ENCODE results near the gene SCFD2. TPM values are rescaled to one million over a fixed set of nuclear protein-coding genes. Genes with fewer than 3 reads are reported as not detected.

SCFD2 gene
- polyA plus RNA-seq, 1 of the 3 experiments (the other 2 are of a cell fraction), result 14.1 TPM

- POLR2A ChIA-PET, result no interaction called here
- Histone ChIP-seq H3K79me2 (ENCODE audit: insufficient read depth) (no peaks in the 10 kb centered on the region), H3F3A (replicated peaks; ENCODE audit: insufficient read depth) (no peaks in the 10 kb centered on the region), H3K9ac (no peak overlapping the region), H3K9me3 (no peaks in the 10 kb centered on the region), H3K4me2 (no peak overlapping the region), H3K36me3 (replicated peaks in 1 of 2; ENCODE audit: control insufficient read depth in 1 of 2, insufficient read depth in 2 of 2, low read length in 1 of 2) (no peaks in the 10 kb centered on the region), H3K4me3 (ENCODE audit: low read depth in 2 of 2, low read length in 1 of 2) (no peak overlapping the region), H3K4me1 (ENCODE audit: control insufficient read depth in 1 of 2, insufficient read depth in 2 of 2, low read depth in 1 of 2, low read length in 1 of 2) (peaks cover 6 to 8% of the 10 kb centered on the region in 2 experiments; a peak in 2 of 4 replicates), H4K20me1 (ENCODE audit: insufficient read depth) (no peaks in the 10 kb centered on the region), H3K27ac (ENCODE audit: low read depth in 2 of 2, low read length in 1 of 2) (no peak overlapping the region), H3K9me2 (no peaks in the 10 kb centered on the region), H3K27me3 (ENCODE audit: insufficient read depth) (no peaks in the 10 kb centered on the region), H2AFZ (ENCODE audit: low read depth) (no peak overlapping the region)
- no peak for DNase-seq
- 95% methylated on average over 2 of the region's 2 CpGs for WGBS (ENCODE audit: low lambda C conversion rate)
- TF ChIP-seq MEF2A (IDR thresholded peaks at IDR 0.05; ENCODE audit: borderline replicate concordance, low read depth) (no peak), CHD2 (IDR thresholded peaks at IDR 0.05; ENCODE audit: low read length, partially characterized antibody) (no peak), SIN3A (IDR thresholded peaks at IDR 0.05; ENCODE audit: borderline replicate concordance, low read depth, low read length) (no peak), GATA2 (CRISPR knock-in tag; IDR thresholded peaks at IDR 0.05) (no peak), NFIC (IDR thresholded peaks at IDR 0.05; ENCODE audit: borderline replicate concordance) (no peak), RCOR1 (IDR thresholded peaks at IDR 0.05; ENCODE audit: low read length) (no peak)
- CTCF ChIA-PET, result interaction anchor here (1.8 kb wide), 1 partner anchor 25 kb away, joined by 4 read pairs; no protein-coding TSS in a partner anchor
Observed at GRCh38 chr4:52936729-52937128, 429.1 kb downstream of the SCFD2 start.

GRCh38 chr4:52935317-52935716 lies 430.5 kb downstream of the SCFD2 start:
- no peaks in the 10 kb centered on the region for H4K20me1 ChIP-seq (ENCODE audit: insufficient read depth)
- 98% methylated on average over 4 of the region's 4 CpGs for WGBS (ENCODE audit: low lambda C conversion rate)
- H3F3A ChIP-seq (replicated peaks; ENCODE audit: insufficient read depth), result no peaks in the 10 kb centered on the region
- no peak overlapping the region for H3K4me3 ChIP-seq (ENCODE audit: low read depth in 2 of 2, low read length in 1 of 2)
- TF ChIP-seq RXRA (IDR thresholded peaks at IDR 0.05; ENCODE audit: borderline replicate concordance, low read depth), result no peak
- no peak for TF ChIP-seq ELF1 (IDR thresholded peaks at IDR 0.05)
- TF ChIP-seq MXI1 (IDR thresholded peaks at IDR 0.05; ENCODE audit: low read depth, low read length), result no peak
- no peak for TF ChIP-seq USF2 (IDR thresholded peaks at IDR 0.05; ENCODE audit: borderline replicate concordance, low read depth, low read length)
- no peak for TF ChIP-seq MAX (IDR thresholded peaks at IDR 0.05; ENCODE audit: low read depth)
- TF ChIP-seq EZH2phosphoT487 (IDR thresholded peaks at IDR 0.05; ENCODE audit: borderline replicate concordance, low read depth), result no peak
- no peak for TF ChIP-seq ZBTB33 (IDR thresholded peaks at IDR 0.05; ENCODE audit: borderline replicate concordance, low read depth)
- TF ChIP-seq FOXJ3 (CRISPR knock-in tag; IDR thresholded peaks at IDR 0.05), result no peak
- TF ChIP-seq PBX3 (IDR thresholded peaks at IDR 0.05), result no peak
- TF ChIP-seq REST (IDR thresholded peaks at IDR 0.05; ENCODE audit: low read depth, low read length), result no peak
- TF ChIP-seq TEAD4 (IDR thresholded peaks at IDR 0.05; ENCODE audit: borderline replicate concordance, insufficient read depth), result no peak
- no peak for TF ChIP-seq RAD21 (IDR thresholded peaks at IDR 0.05; ENCODE audit: low read length)
- CTCF ChIA-PET, result no interaction called here
- H3K27ac ChIP-seq (ENCODE audit: low read depth in 2 of 2, low read length in 1 of 2), result no peak overlapping the region
- H3K79me2 ChIP-seq (ENCODE audit: insufficient read depth), result no peaks in the 10 kb centered on the region
- DNase-seq, result no peak
- H3K27me3 ChIP-seq (ENCODE audit: insufficient read depth), result no peaks in the 10 kb centered on the region
- POLR2A ChIA-PET, result no interaction called here
- H3K9ac ChIP-seq, result no peak overlapping the region
- no peak overlapping the region for H2AFZ ChIP-seq (ENCODE audit: low read depth)
- H3K9me3 ChIP-seq, result no peaks in the 10 kb centered on the region
- no peaks in the 10 kb centered on the region for H3K9me2 ChIP-seq
- no peaks in the 10 kb centered on the region for H3K36me3 ChIP-seq (replicated peaks in 1 of 2; ENCODE audit: control insufficient read depth in 1 of 2, insufficient read depth in 2 of 2, low read length in 1 of 2)
- peaks cover 8% of the 10 kb centered on the region in 2 experiments; a peak in 2 of 4 replicates for H3K4me1 ChIP-seq (ENCODE audit: control insufficient read depth in 1 of 2, insufficient read depth in 2 of 2, low read depth in 1 of 2, low read length in 1 of 2)
- no peak overlapping the region for H3K4me2 ChIP-seq
